Embryonic facial prominence (tissue), 1 donor: ENCODE results near the gene MTHFD2.
"Not testable (repeated sequence)": the region's sequence is repeated elsewhere in the genome, so short reads cannot be mapped to it uniquely, and the experiment has no call there.

Experiments used
- DNase-seq: peaks from one replicate; pipeline ENCODE4 v3.0.0-alpha.2; 2016; ENCODE audit errors: extremely low spot score

The MTHFD2 gene

GRCh38 chr2:74198461-74199274 lies at the start of gene MTHFD2:
MTHFD2 (plus strand) TSS chr2:74198615; CDS start chr2:74198642, 27 bp downstream.
- DNase-seq = peak; percentile 77

GRCh38 chr2:74149247-74149525 lies 49.2 kb upstream of the MTHFD2 start:
- DNase-seq = no peak

- DNase-seq = no peak
These were observed 48.7 kb upstream of the MTHFD2 start for GRCh38 chr2:74149570-74150319.

GRCh38 chr2:74152954-74153353 lies 45.5 kb upstream of the MTHFD2 start:
- no peak for DNase-seq

GRCh38 chr2:74155830-74156229 lies 42.6 kb upstream of the MTHFD2 start:
- no peak for DNase-seq

- DNase-seq = no peak
These were observed 35.5 kb upstream of the MTHFD2 start for GRCh38 chr2:74162951-74163350.

GRCh38 chr2:74164761-74165160 lies 33.7 kb upstream of the MTHFD2 start:
- no peak for DNase-seq

GRCh38 chr2:74168739-74169138 lies 29.7 kb upstream of the MTHFD2 start:
- DNase-seq = no peak

- no peak for DNase-seq
These were observed 23.5 kb upstream of the MTHFD2 start for GRCh38 chr2:74174909-74175308.

- no peak for DNase-seq
These were observed 20.7 kb upstream of the MTHFD2 start for GRCh38 chr2:74177696-74178095.

- peak; percentile 96 for DNase-seq
These were observed 20.0 kb upstream of the MTHFD2 start, which contains the start of gene MOB1A for GRCh38 chr2:74178211-74179062. MOB1A (minus strand) TSS chr2:74178879; CDS start chr2:74178674, 205 bp downstream.

GRCh38 chr2:74179063-74179865 lies 19.2 kb upstream of the MTHFD2 start:
- no peak for DNase-seq

GRCh38 chr2:74181739-74182138 lies 16.7 kb upstream of the MTHFD2 start:
- DNase-seq = no peak

GRCh38 chr2:74183878-74184277 lies 14.5 kb upstream of the MTHFD2 start:
- DNase-seq = no peak

- DNase-seq = no peak
These were observed 12.4 kb upstream of the MTHFD2 start for GRCh38 chr2:74186038-74186437.

GRCh38 chr2:74186706-74187105 lies 11.7 kb upstream of the MTHFD2 start:
- DNase-seq = not testable (repeated sequence)

GRCh38 chr2:74188018-74188601 lies 10.3 kb upstream of the MTHFD2 start:
- no peak for DNase-seq

- no peak for DNase-seq
These were observed 9.7 kb upstream of the MTHFD2 start for GRCh38 chr2:74188696-74189095.

- no peak for DNase-seq
These were observed 6.6 kb upstream of the MTHFD2 start for GRCh38 chr2:74191596-74192380.

GRCh38 chr2:74194799-74195198 lies 3.6 kb upstream of the MTHFD2 start:
- no peak for DNase-seq
